GM20000 (cell line): ENCODE results near the gene NEGR1.

ENCODE experiments used
- DNase-seq: peaks from one replicate; pipeline ENCODE4 v3.0.0; 2012; ENCODE audit warnings: low spot score
- CTCF ChIP-seq: IDR thresholded peaks from 2 replicates; pipeline ENCODE4 v1.5.1; 2012; ENCODE audit warnings: mild to moderate bottlenecking, control low read depth; ENCODE audit errors: extremely low read depth, missing control alignments

The NEGR1 gene

GRCh38 chr1:71784241-71784640 lies 498.1 kb downstream of the NEGR1 start:
- TF ChIP-seq CTCF, result no peak

GRCh38 chr1:71783071-71783470 lies 499.3 kb downstream of the NEGR1 start:
- no peak for DNase-seq
- TF ChIP-seq CTCF, result no peak

More at GRCh38 chr1:71784241-71784640, 498.1 kb downstream of the NEGR1 start:
- no peak for DNase-seq

GRCh38 chr1:71781450-71781849 lies 500.9 kb downstream of the NEGR1 start:
- TF ChIP-seq CTCF, result no peak
- no peak for DNase-seq

GRCh38 chr1:71780681-71781080 lies 501.7 kb downstream of the NEGR1 start:
- DNase-seq, result peak; percentile 6
- TF ChIP-seq CTCF, result no peak

GRCh38 chr1:71778940-71779339 lies 503.4 kb downstream of the NEGR1 start:
- no peak for DNase-seq
- no peak for TF ChIP-seq CTCF

- no peak for TF ChIP-seq CTCF
- DNase-seq, result no peak
Observed at GRCh38 chr1:71777094-71777493, 505.2 kb downstream of the NEGR1 start.

- DNase-seq, result no peak
- no peak for TF ChIP-seq CTCF
Observed at GRCh38 chr1:71774705-71775104, 507.6 kb downstream of the NEGR1 start.

- TF ChIP-seq CTCF, result no peak
- DNase-seq, result no peak
Observed at GRCh38 chr1:71770121-71770520, 512.2 kb downstream of the NEGR1 start.
